HepG2 (cell line): ENCODE results near the gene POFUT1. TPM values are rescaled to one million over a fixed set of nuclear protein-coding genes. Genes with fewer than 3 reads are reported as not detected.

Experiments used
- ATAC-seq: fragments of 200-7000 bp; cut with Tn5 transposase; 3 replicates; pipeline ENCODE4 v1.9.1; 2020; ENCODE audit warnings: mild to moderate bottlenecking, moderate library complexity
- BruUV-seq: library from RNA; stranded (reverse); fragments of 400-500 nt; replicated peaks from 2 replicates; lab custom pipeline; 2021; lab: Mats Ljungman, UMichigan
- CTCF ChIA-PET: fragments of 300-600 bp; formaldehyde crosslinking; extraction: SDS; loops from one replicate; lab custom pipeline; 2021; ENCODE audit warnings: low total read pairs, inconsistent platforms, low intra/inter-chr PET ratio; lab: Yijun Ruan, JAX
- POLR2A ChIA-PET: fragments of 350-600 bp; sonication (Branson Sonifier 250); formaldehyde crosslinking; loops from one replicate; lab custom pipeline; 2020; ENCODE audit warnings: antibody characterized with exemption, inconsistent platforms; lab: Yijun Ruan, JAX
- DNase-seq: peaks from one replicate; pipeline ENCODE4 v3.0.0-alpha.2; 2015; ENCODE audit warnings: low spot score
- FAIRE-seq: peaks from 3 replicates; lab custom pipeline; 2011; peaks lifted over from hg19 to GRCh38; lab: Jason Lieb, UNC
- H2AFZ ChIP-seq: one replicate; pipeline ENCODE4 v1.6.1; 2011; ENCODE audit warnings: low read length, inconsistent platforms
- H3K27ac ChIP-seq: fragments of 300-600 bp; 3 replicates; pipeline ENCODE4 v1.8.0; 2011; ENCODE audit warnings: mixed run types, mild to moderate bottlenecking, mixed read lengths, low read length, inconsistent platforms; ENCODE audit not compliant: insufficient read depth; ENCODE audit errors: extremely low read length
- H3K27me3 ChIP-seq, 2 experiments: fragments of 200-600 bp in 1 of 2; 2 replicates in 1 of 2; 3 replicates in 1 of 2; pipeline versions ENCODE4 v1.6.0 to v1.8.0; 2011; ENCODE audit warnings: low read length in 2 of 2, mild to moderate bottlenecking in 2 of 2, moderate library complexity in 2 of 2, inconsistent platforms in 1 of 2; ENCODE audit not compliant: insufficient read depth in 2 of 2, control insufficient read depth in 1 of 2
- H3K36me3 ChIP-seq, 2 experiments: fragments of 200-600 bp in 1 of 2; replicated peaks in 1 of 2; 2 replicates in 1 of 2; 3 replicates in 1 of 2; pipeline versions ENCODE4 v1.5.1 to v1.8.0; 2011; ENCODE audit warnings: low read length in 2 of 2, inconsistent platforms in 1 of 2; ENCODE audit not compliant: insufficient read depth in 2 of 2, control insufficient read depth in 1 of 2
- H3K4me1 ChIP-seq: 2 replicates; pipeline ENCODE4 v1.5.1; 2012; ENCODE audit warnings: low read length, inconsistent platforms; ENCODE audit not compliant: insufficient read depth
- H3K4me2 ChIP-seq: 2 replicates; pipeline ENCODE4 v1.6.0; 2011; ENCODE audit warnings: low read depth, low read length, inconsistent platforms
- H3K4me3 ChIP-seq, 3 experiments: fragments of 200-600 bp in 1 of 3; sonication (generic), shearing (Covaris generic) in 1 of 3; replicated peaks in 1 of 3; 2 replicates each; pipeline ENCODE4 v1.5.1; 2011 to 2016; ENCODE audit warnings: low read length in 3 of 3, inconsistent platforms in 2 of 3, low read depth in 2 of 3, mild to moderate bottlenecking in 2 of 3, control low read depth in 1 of 3, mixed read lengths in 1 of 3; ENCODE audit not compliant: insufficient read depth in 1 of 3
- H3K79me2 ChIP-seq: one replicate; pipeline ENCODE4 v1.6.1; 2011; ENCODE audit warnings: low read length, inconsistent platforms; ENCODE audit not compliant: insufficient read depth
- H3K9ac ChIP-seq: 2 replicates; pipeline ENCODE4 v1.6.0; 2011; ENCODE audit warnings: mild to moderate bottlenecking, low read depth, low read length, inconsistent platforms; ENCODE audit not compliant: insufficient read depth
- H3K9me3 ChIP-seq: 2 replicates; pipeline ENCODE4 v1.5.1; 2012; ENCODE audit warnings: mild to moderate bottlenecking, low read length
- H4K20me1 ChIP-seq: 2 replicates; pipeline ENCODE4 v1.6.0; 2011; ENCODE audit warnings: inconsistent platforms, mild to moderate bottlenecking, low read length, moderate library complexity; ENCODE audit not compliant: insufficient read depth
- CEBPB ChIP-seq: IDR thresholded peaks from 2 replicates; pipeline ENCODE4 v1.6.1; 2011; ENCODE audit warnings: low read depth, low read length, improper control_type of control experiment, borderline replicate concordance
- ELF4 ChIP-seq: sonication (generic); formaldehyde crosslinking; IDR thresholded peaks from 2 replicates; pipeline ENCODE4 v1.5.0; 2020; ENCODE audit warnings: missing genetic modification reagents, mild to moderate bottlenecking, moderate library complexity, borderline replicate concordance
- MTA3 ChIP-seq: sonication (generic); formaldehyde crosslinking; IDR thresholded peaks from 2 replicates; pipeline ENCODE4 v1.4.0; 2020; ENCODE audit warnings: missing genetic modification reagents
- TBX3 ChIP-seq: fragments of 450-650 bp; IDR thresholded peaks from 2 replicates; pipeline ENCODE4 v1.6.1; 2017; ENCODE audit warnings: antibody characterized with exemption, mild to moderate bottlenecking, inconsistent platforms, borderline replicate concordance
- YEATS4 ChIP-seq: sonication (generic); formaldehyde crosslinking; IDR thresholded peaks from 2 replicates; pipeline ENCODE4 v1.4.0; 2020; ENCODE audit warnings: missing genetic modification reagents, borderline replicate concordance
- ZBTB33 ChIP-seq: sonication (generic); formaldehyde crosslinking; IDR thresholded peaks from 2 replicates; pipeline ENCODE4 v1.4.0; 2020; ENCODE audit warnings: missing genetic modification reagents
- ZMAT5 ChIP-seq: sonication (generic); formaldehyde crosslinking; IDR thresholded peaks from 2 replicates; pipeline ENCODE4 v1.5.0; 2020; ENCODE audit warnings: mild to moderate bottlenecking, low read depth, missing genetic modification reagents, borderline replicate concordance
- ZNF138 ChIP-seq: sonication (generic); formaldehyde crosslinking; IDR thresholded peaks from 2 replicates; pipeline ENCODE4 v1.5.0; 2020; ENCODE audit warnings: mild to moderate bottlenecking, low read depth, missing genetic modification reagents
- ZNF513 ChIP-seq: sonication (generic); formaldehyde crosslinking; conservative IDR thresholded peaks from 2 replicates; pipeline ENCODE4 v1.5.0; 2020; ENCODE audit warnings: missing genetic modification reagents
- ZSCAN5A ChIP-seq: sonication (generic); formaldehyde crosslinking; IDR thresholded peaks from 2 replicates; pipeline ENCODE4 v1.8.0; 2022; ENCODE audit warnings: mild to moderate bottlenecking, missing genetic modification reagents, borderline replicate concordance
- WGBS: methylation state at CpG from one replicate; pipeline ENCODE4 v1.1.6; 2017; ENCODE audit warnings: low lambda C conversion rate; 5-methylcytosine and 5-hydroxymethylcytosine counted together
- in situ Hi-C: cut with HindIII; loops from 2 replicates; pipeline ENCODE4 v1.10.0; 2017; ENCODE audit warnings: low pct_unique_long_range_greater_than_20kb; ENCODE audit not compliant: extremely low pct_ligation_motif_present
- intact Hi-C: fragments of 100-400 bp; cut with micrococcal nuclease; formaldehyde crosslinking; loops from one replicate; pipeline ENCODE4 v1.10.0; 2022; ENCODE audit not compliant: unreplicated experiment
- polyA plus RNA-seq, 8 experiments: library from polyadenylated mRNA; depleted of rRNA in 3 of 8; stranded (reverse) in 7 of 8; unstranded in 1 of 8; fragments of >200 nt; fragmentation: Illumina TruSeq in 4 of 8; extraction: Trizol in 4 of 8; gene quantifications; 2 replicates each; pipeline versions ENCODE4 v1.2.1 to v1.2.3, GENCODE V29; 2011 to 2016; ENCODE audit warnings: low read depth in 4 of 8, missing spikeins in 1 of 8, mixed read lengths in 1 of 8; ENCODE audit not compliant: insufficient read depth in 1 of 8
- total RNA-seq, 5 experiments: library from RNA; depleted of rRNA; stranded (reverse); fragments of >200 nt; fragmentation: Illumina TruSeq; extraction: Trizol; gene quantifications; 2 replicates each; pipeline ENCODE4 v1.2.3, GENCODE V29; 2016; ENCODE audit warnings: low read depth in 1 of 5

POFUT1 gene
- total and polyA plus RNA-seq, 2 of the 13 experiments (the other 11 are each of a cell fraction or from before 2014, with no cell fraction given), result 35.5 to 58.3 TPM

- intact Hi-C loops, result no loop called here
- FAIRE-seq (peak; percentile 32), DNase-seq (no peak), ATAC-seq (no peak)
- in situ Hi-C loops, result no loop called here
- ChIA-PET POLR2A (no interaction called here), CTCF (no interaction called here)
- no peak overlapping the region for H3K4me3 ChIP-seq
- no peaks in the 10 kb centered on the region for H3K79me2 ChIP-seq
- TF ChIP-seq ZBTB33 (CRISPR knock-in tag), result peak; percentile 89; the same call in 1 of the 2 replicates
- TF ChIP-seq ELF4, result no peak
- TF ChIP-seq CEBPB, result peak; percentile 87
- no TSS peak for BruUV-seq
- WGBS, result 91% methylated on average over 22 of the region's 22 CpGs
- H4K20me1 ChIP-seq, result no peaks in the 10 kb centered on the region
- peaks cover 9% of the 10 kb centered on the region; the same call in 1 of the 2 replicates for H3K4me1 ChIP-seq
- H3K36me3 ChIP-seq, result peaks cover 43 to 72% of the 10 kb centered on the region in 2 experiments
- no peak overlapping the region for H3K4me2 ChIP-seq
- H3K27me3 ChIP-seq, result no peaks in the 10 kb centered on the region
- no peak overlapping the region for H3K9ac ChIP-seq
- no peak overlapping the region for H2AFZ ChIP-seq
- H3K9me3 ChIP-seq, result no peaks in the 10 kb centered on the region
- no peak overlapping the region for H3K27ac ChIP-seq
Measured at GRCh38 chr20:32227744-32228688, 20.3 kb downstream of the POFUT1 start.

GRCh38 chr20:32229251-32229747, 21.6 kb downstream of the POFUT1 start:
- CTCF ChIA-PET, result no interaction called here
- peaks cover 9% of the 10 kb centered on the region; the same call in 1 of the 2 replicates for H3K4me1 ChIP-seq
- FAIRE-seq, result no peak
- in situ Hi-C loops, result no loop called here
- H3K4me3 ChIP-seq, result no peak overlapping the region
- no peaks in the 10 kb centered on the region for H3K9me3 ChIP-seq
- BruUV-seq, result no TSS peak
- H3K4me2 ChIP-seq, result no peak overlapping the region
- no peak overlapping the region for H3K9ac ChIP-seq
- ATAC-seq, result no peak
- H4K20me1 ChIP-seq, result no peaks in the 10 kb centered on the region
- no peak for DNase-seq
- no peak overlapping the region for H2AFZ ChIP-seq
- H3K36me3 ChIP-seq, result peaks cover 39 to 72% of the 10 kb centered on the region in 2 experiments
- no peak overlapping the region for H3K27ac ChIP-seq
- H3K27me3 ChIP-seq, result no peaks in the 10 kb centered on the region
- H3K79me2 ChIP-seq, result no peaks in the 10 kb centered on the region
- intact Hi-C loops, result no loop called here
- POLR2A ChIA-PET, result no interaction called here
- 96% methylated on average over 5 of the region's 5 CpGs for WGBS
- TF ChIP-seq MTA3 (no peak), ZMAT5 (no peak), YEATS4 (CRISPR knock-in tag) (no peak), ZSCAN5A (no peak), ZNF138 (no peak), ZNF513 (CRISPR knock-in tag) (no peak), TBX3 (no peak)
